Tibial nerve (tissue), 4 donors: ENCODE data around the gene MALAT1. TPM values are rescaled to one million over a fixed set of nuclear protein-coding genes. Genes with fewer than 3 reads are reported as not detected.
"Not testable (repeated sequence)": the region's sequence is repeated elsewhere in the genome, so short reads cannot be mapped to it uniquely, and the experiment has no call there.

Source experiments
- DNase-seq, 2 donors: peaks; one replicate each; pipeline ENCODE4 v3.0.0-alpha.2; 2019; ENCODE audit warnings: low spot score in 2 of 2
- H3K27ac ChIP-seq, 4 donors: fragments of 200-600 bp; sonication (generic) in 3 of 4; one replicate each; pipeline ENCODE4 v1.5.1; 2017 to 2019; ENCODE audit warnings: mild to moderate bottlenecking in 1 of 4
- H3K27me3 ChIP-seq, 2 donors: fragments of 200-600 bp; sonication (generic) in 1 of 2; one replicate each; pipeline versions ENCODE4 v1.5.1 to v1.6.0; 2017 to 2019
- H3K36me3 ChIP-seq, 3 donors: fragments of 200-600 bp; sonication (generic); one replicate each; pipeline ENCODE4 v1.5.1; 2018 to 2019
- H3K4me1 ChIP-seq, 4 donors: fragments of 200-600 bp; sonication (generic) in 3 of 4; one replicate each; pipeline ENCODE4 v1.5.1; 2017 to 2019
- H3K4me3 ChIP-seq, 4 donors: fragments of 200-600 bp; sonication (generic) in 3 of 4; one replicate each; pipeline ENCODE4 v1.5.1; 2017 to 2019; ENCODE audit warnings: mild to moderate bottlenecking in 1 of 4, moderate library complexity in 1 of 4
- H3K9me3 ChIP-seq, 4 donors: fragments of 200-600 bp; sonication (generic) in 3 of 4; one replicate each; pipeline ENCODE4 v1.5.1; 2017 to 2019
- EP300 ChIP-seq, 2 donors: sonication (generic); formaldehyde crosslinking; IDR thresholded peaks; one replicate each; pipeline ENCODE4 v1.6.1; 2017; ENCODE audit warnings: antibody characterized with exemption in 2 of 2, mild to moderate bottlenecking in 1 of 2
- POLR2A ChIP-seq, 2 donors: fragments of 450-650 bp; IDR thresholded peaks; one replicate each; pipeline ENCODE4 v1.6.1; 2017; ENCODE audit warnings: antibody characterized with exemption in 2 of 2, mild to moderate bottlenecking in 2 of 2, moderate library complexity in 2 of 2
- WGBS, 2 donors: methylation state at CpG; one replicate each; pipeline ENCODE4 v1.1.5; 2018; 5-methylcytosine and 5-hydroxymethylcytosine counted together
- total RNA-seq, 4 donors: library from RNA; depleted of rRNA; stranded (reverse); fragments of >200 nt; gene quantifications; one replicate each; pipeline ENCODE4 v1.1.0, GENCODE V29; 2016
- TF ChIP-seq, protein P1 (sequence below), 5 experiments: fragments of 200-600 bp in 3 of 5; fragments of 450-650 bp in 2 of 5; sonication (generic) in 3 of 5; IDR thresholded peaks; one replicate each; pipeline ENCODE4 v1.5.1; 2016 to 2019; ENCODE audit warnings: antibody characterized with exemption in 5 of 5, mild to moderate bottlenecking in 3 of 5, moderate library complexity in 2 of 5

Gene MALAT1
- total RNA-seq, 4 donors from 2014 or later, result 20,649 to 23,532 (median 22,230) TPM

DNA sequence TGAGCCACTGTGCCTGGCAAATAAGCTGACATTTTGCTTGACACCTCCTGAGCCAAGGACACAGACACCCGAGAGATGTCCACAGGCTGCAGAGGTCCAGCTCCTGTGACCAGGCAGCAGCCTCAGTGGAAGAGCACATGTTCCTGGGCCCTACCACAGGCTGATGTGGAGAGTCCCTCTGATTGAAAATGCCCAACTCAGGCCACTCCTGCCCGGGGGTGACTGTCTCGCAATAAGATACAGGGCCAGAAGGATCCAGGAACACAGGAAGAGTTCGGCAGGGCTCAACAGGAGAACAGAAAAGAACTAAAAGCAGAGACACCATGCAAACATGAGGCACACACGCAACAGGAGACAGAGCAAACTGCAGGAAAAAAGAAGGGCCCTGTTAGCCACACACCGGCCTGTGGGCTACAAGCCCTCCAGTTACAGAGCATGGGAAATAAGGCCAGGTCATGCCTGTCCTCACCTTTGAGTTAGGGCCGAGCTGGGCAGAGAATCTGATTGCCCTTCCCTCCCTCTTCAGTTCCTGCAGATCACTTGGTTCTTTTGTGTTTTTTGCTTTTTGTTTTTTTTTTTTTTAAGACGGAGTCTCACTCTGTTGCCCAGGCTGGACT, 28.3 kb upstream of the MALAT1 start:
- WGBS, 2 donors, result 63 to 74% methylated on average over 8 of the region's 8 CpGs
- TF ChIP-seq EP300 (IDR thresholded peaks at IDR 0.05), result no peak
- TF ChIP-seq, protein P1, sequence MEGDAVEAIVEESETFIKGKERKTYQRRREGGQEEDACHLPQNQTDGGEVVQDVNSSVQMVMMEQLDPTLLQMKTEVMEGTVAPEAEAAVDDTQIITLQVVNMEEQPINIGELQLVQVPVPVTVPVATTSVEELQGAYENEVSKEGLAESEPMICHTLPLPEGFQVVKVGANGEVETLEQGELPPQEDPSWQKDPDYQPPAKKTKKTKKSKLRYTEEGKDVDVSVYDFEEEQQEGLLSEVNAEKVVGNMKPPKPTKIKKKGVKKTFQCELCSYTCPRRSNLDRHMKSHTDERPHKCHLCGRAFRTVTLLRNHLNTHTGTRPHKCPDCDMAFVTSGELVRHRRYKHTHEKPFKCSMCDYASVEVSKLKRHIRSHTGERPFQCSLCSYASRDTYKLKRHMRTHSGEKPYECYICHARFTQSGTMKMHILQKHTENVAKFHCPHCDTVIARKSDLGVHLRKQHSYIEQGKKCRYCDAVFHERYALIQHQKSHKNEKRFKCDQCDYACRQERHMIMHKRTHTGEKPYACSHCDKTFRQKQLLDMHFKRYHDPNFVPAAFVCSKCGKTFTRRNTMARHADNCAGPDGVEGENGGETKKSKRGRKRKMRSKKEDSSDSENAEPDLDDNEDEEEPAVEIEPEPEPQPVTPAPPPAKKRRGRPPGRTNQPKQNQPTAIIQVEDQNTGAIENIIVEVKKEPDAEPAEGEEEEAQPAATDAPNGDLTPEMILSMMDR (IDR thresholded peaks at IDR 0.05), result no peak
- TF ChIP-seq POLR2A (IDR thresholded peaks at IDR 0.05), result no peak
- Histone ChIP-seq H3K4me1 (peaks cover 0 to 43% (median 10%) of the 10 kb centered on the region in 4 donors), H3K9me3 (no peaks in the 10 kb centered on the region), H3K36me3 (no peaks in the 10 kb centered on the region), H3K27me3 (no peaks in the 10 kb centered on the region), H3K4me3 (no peak overlapping the region), H3K27ac (peak overlapping the region in 3 of 4 donors; percentile 81 to 93 (median 92))
- no peak for DNase-seq

- H3K36me3 ChIP-seq, result no peaks in the 10 kb centered on the region
- WGBS, 2 donors, result 34 to 35% methylated on average over 8 of the region's 8 CpGs
- H3K4me3 ChIP-seq, result peak overlapping the region in 2 of 4 donors; percentile 7 to 16
- no peak for DNase-seq
- H3K9me3 ChIP-seq, result no peaks in the 10 kb centered on the region
- H3K4me1 ChIP-seq, result peaks cover 0 to 52% (median 16%) of the 10 kb centered on the region in 4 donors
- no peaks in the 10 kb centered on the region for H3K27me3 ChIP-seq
- TF ChIP-seq POLR2A (IDR thresholded peaks at IDR 0.05), result no peak
- TF ChIP-seq, protein P1 (IDR thresholded peaks at IDR 0.05), result peak; percentile 48 to 70 (median 66)
- no peak for TF ChIP-seq EP300 (IDR thresholded peaks at IDR 0.05)
- H3K27ac ChIP-seq, result peak overlapping the region; percentile 80 to 93 (median 86)
Measured at GRCh38 chr11:65471447-65471891, 27.4 kb upstream of the MALAT1 start.

DNA sequence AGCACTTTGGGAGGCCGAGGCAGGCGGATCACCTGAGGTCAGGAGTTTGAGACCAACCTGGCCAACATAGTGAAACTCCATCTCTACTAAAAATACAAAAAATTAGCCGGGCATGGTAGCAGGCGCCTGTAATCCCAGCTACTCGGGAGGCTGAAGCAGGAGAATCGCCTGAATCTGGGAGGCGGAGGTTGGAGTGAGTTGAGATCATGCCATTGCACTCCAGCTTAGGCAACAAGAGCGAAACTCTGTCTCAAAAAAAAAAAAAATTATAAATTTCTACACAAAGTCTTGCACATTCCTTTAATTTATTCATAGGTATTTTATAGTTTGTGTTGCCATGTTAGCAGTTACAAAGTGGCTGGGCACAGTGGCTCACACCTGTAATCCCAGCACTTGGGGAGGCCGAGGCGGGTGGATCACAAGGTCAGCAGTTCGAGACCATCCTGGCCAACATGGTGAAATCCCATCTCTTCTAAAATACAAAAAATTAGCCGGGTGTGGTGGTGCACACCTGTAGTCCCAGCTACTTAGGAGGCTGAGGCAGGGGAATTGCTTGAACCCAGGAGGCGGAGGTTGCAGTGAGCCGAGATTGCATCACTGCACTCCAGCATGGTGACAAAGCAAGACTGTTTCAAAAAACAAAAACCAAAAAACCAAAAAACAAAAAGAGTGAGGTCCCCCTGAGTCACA, 26.1 kb upstream of the MALAT1 start:
- not testable (repeated sequence) for H3K9me3 ChIP-seq, H3K36me3 ChIP-seq, H3K4me3 ChIP-seq, H3K27me3 ChIP-seq, DNase-seq
- H3K27ac ChIP-seq, result peak overlapping the region; percentile 58 to 93 (median 86)
- peaks cover 0 to 54% (median 21%) of the 10 kb centered on the region in 4 donors for H3K4me1 ChIP-seq
- WGBS, 2 donors, result 87% methylated on average over 14 of the region's 14 CpGs

DNA sequence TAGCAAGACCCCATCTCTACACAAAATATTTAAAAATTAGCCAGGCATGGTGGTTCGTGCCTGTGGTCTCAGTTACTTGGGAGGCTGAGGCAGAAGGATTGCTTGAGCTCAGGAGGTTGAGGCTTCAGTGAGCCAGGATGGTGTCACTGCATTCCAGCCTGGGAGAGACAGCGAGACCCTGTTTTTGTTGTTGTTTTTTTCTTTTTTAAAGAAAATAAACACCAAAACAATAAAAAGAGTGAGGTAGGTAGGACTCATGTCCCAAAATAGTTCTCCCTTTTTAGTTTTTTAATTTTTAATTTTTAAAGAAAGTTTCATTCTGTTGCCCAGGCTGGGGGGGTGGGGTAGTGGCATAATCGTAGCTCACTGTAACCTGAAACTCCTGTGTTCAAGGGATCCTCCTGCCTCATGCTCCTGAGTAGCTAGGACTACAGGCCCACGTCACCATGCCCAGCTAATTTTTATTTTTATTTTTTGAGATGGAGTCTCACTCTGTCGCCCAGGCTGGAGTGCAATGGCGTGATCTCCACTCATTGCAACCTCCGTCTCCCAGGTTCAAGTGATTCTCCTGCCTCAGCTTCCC, 25.5 kb upstream of the MALAT1 start:
- WGBS, 2 donors, result 83 to 88% methylated on average over 7 of the region's 7 CpGs

GRCh38 chr11:65474864-65475263, 24.0 kb upstream of the MALAT1 start:
- no peaks in the 10 kb centered on the region for H3K36me3 ChIP-seq
- no peak overlapping the region for H3K4me3 ChIP-seq
- H3K27me3 ChIP-seq, result no peaks in the 10 kb centered on the region
- DNase-seq, result no peak
- TF ChIP-seq EP300 (IDR thresholded peaks at IDR 0.05), result no peak
- TF ChIP-seq, protein P1 (IDR thresholded peaks at IDR 0.05), result no peak
- TF ChIP-seq POLR2A (IDR thresholded peaks at IDR 0.05), result no peak
- peaks cover 0 to 59% (median 38%) of the 10 kb centered on the region in 4 donors for H3K4me1 ChIP-seq
- WGBS, 2 donors, result 86 to 95% methylated on average over 3 of the region's 3 CpGs
- H3K9me3 ChIP-seq, result no peaks in the 10 kb centered on the region
- peak overlapping the region in 2 of 4 donors; percentile 12 to 39 for H3K27ac ChIP-seq

More for the DNA sequence above, 25.5 kb upstream of the MALAT1 start:
- TF ChIP-seq EP300 (IDR thresholded peaks at IDR 0.05) (no peak), POLR2A (IDR thresholded peaks at IDR 0.05) (no peak)
- TF ChIP-seq, protein P1 (IDR thresholded peaks at IDR 0.05), result no peak
- no peaks in the 10 kb centered on the region for H3K9me3 ChIP-seq
- peak overlapping the region in 3 of 4 donors; percentile 21 to 93 (median 92) for H3K27ac ChIP-seq
- H3K27me3 ChIP-seq, result no peaks in the 10 kb centered on the region
- H3K4me1 ChIP-seq, result peaks cover 0 to 55% (median 25%) of the 10 kb centered on the region in 4 donors
- no peak overlapping the region for H3K4me3 ChIP-seq
- no peaks in the 10 kb centered on the region for H3K36me3 ChIP-seq
- DNase-seq, result no peak
